Right renal pelvis (tissue), 4 donors: ENCODE data around the gene FKBP3. TPM values are rescaled to one million over a fixed set of nuclear protein-coding genes. Genes with fewer than 3 reads are reported as not detected.
"Not testable (repeated sequence)": the region's sequence is repeated elsewhere in the genome, so short reads cannot be mapped to it uniquely, and the experiment has no call there.

Source experiments
- DNase-seq, 4 donors: peaks; one replicate each; pipeline ENCODE4 v3.0.0-alpha.2; 2013; ENCODE audit warnings: low read depth in 4 of 4, low spot score in 3 of 4, missing footprints in 1 of 4
- polyA plus RNA-seq, 4 donors: library from polyadenylated mRNA; unstranded; fragments of 120-200 nt; gene quantifications; one replicate each; pipeline ENCODE4 v1.2.1, GENCODE V29; 2013; ENCODE audit not compliant: insufficient read length in 4 of 4

The FKBP3 gene
- polyA plus RNA-seq = 100 to 1,000 TPM; 121 to 141 (median 131) TPM

DNA sequence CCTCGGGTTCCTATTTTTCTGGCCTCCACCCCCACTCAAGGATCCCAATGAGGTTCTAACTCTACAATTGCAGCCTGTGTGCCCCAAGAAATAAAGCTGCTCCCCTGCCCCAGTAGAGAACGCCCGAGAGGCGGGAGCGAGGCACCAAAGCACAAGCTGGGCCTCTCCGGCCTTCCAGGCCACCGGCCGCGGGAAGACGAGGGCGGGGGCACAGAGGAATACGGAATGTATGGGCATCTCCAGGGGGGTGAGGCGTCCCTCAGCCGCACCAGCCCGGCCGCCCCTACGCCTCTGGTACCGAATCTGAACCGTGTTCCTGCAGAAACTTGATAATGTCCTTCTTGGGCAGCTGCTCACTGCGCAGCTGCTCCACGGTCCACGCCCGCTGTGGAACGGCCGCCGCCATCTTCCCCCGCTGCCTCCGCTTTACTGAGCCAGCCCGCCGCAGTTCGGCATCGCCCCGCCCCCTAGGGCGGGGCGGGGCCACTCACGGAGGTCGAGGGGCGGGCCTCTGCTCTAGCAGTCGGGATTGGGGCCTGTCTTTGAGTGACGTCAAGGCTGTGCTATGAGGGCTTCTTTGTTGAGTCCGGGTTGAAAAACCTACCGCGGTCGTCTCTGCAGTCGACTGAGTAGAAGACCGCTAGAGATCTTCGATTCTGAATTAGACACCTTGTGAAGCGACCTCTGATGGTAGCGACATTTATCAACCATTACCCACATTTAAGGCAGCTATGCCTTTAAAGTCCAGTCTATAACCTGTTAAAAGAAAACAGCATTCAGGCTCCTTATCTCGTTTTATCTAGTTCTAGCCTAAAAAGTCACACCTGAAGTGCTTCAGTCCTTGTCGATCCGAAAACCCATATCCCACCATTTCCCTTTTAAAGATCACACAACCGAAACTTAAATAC, at the start of gene FKBP3:
FKBP3 (minus strand) TSS at position 431 of the 908 bp plus-strand sequence; CDS start at position 406, 25 bp downstream.
- peak; percentile 91 to 97 (median 96) for DNase-seq

DNA sequence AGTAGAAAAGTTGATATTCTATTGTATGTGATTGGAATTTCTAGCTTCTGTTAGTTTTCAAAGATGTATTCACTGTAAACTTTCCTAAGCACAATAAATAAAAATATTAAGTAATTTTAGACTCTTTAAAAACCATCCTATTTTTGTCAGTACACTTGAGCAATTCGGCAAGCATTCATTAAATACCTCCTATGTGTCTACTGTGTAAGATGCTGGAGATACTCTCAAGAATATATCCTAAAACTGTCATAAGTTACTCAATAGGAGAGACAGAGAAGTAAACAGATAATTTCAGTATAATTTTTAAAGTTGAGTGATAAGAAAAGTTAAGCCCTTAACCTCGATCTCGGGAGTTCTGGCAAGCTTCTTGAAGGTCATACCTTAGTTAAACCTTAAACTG, 47.5 kb upstream of the FKBP3 start:
- no peak for DNase-seq

DNA sequence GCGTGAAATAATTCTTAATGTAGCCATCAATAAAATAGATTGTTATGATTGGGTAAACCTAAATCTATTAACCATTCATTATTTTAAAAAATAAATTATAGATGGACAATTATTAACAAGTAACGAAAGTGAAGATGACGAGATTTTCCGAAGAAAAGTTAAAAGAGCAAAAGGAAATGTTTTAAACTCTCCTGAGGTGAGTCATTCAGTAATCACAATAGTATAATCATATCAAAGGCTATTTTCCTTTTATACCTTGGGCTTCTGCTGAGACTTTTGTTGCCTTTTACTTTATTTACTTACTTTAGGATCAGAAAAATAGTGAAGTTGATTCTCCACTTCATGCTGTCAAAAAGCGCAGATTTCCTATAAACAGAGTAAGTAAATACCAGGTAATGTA, 47.0 kb upstream of the FKBP3 start:
- DNase-seq = no peak

DNA sequence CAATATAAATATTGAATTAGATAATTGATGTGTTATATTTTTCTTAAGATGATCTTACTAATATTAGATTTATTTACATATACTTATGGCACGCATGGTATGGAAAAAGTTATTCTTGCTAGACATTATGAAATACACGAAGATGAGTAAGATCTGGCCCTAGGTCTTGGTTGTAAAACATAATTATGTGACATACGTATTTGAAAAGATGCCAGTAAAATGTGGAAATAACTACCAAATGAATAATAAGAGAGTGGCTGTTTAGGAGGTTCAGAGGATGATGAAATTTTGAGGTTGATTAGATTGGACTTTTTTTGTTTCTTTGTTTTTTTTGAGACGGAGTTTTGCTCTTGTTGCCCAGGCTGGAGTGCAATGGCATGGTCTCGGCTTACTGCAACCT, 42.8 kb upstream of the FKBP3 start:
- DNase-seq = no peak

DNA sequence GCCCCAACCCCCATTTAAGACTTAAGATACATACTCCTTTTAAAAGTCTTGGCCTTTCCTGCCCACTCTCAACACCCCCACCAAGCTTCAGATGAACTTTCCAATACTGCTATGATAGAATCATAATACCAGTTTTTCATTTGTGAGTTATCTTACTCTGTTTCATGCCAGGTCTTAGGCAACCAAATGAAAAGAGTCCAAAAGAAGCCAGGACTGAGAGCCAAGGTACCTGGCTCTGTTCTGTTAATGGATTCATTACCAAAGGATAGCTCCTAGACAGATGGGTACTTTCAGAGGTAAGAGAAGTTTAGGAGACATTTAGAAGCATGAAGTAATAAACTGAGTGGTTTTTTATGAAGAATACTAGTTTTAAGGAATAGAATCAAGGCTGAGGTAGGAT, 35.6 kb upstream of the FKBP3 start:
- DNase-seq = no peak

DNA sequence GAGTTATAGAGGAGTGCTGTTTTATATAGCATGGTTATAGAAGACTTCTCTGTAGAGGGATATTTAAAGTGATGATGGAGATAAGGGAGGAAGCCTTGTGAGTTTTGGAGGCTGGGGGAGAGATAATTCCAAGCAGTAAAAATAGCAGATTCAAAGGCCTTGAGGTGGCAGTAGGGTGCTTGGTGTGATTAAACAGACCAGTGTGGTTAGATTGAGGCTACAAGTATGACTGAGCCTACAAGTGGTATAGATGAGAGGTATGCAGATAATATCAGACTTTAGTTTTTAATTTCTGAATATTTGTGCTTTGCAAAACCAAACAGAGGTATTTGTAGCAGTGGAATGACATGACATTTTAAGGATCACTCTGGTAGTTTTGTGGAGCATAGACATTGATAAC, 21.8 kb upstream of the FKBP3 start:
- DNase-seq = no peak

DNA sequence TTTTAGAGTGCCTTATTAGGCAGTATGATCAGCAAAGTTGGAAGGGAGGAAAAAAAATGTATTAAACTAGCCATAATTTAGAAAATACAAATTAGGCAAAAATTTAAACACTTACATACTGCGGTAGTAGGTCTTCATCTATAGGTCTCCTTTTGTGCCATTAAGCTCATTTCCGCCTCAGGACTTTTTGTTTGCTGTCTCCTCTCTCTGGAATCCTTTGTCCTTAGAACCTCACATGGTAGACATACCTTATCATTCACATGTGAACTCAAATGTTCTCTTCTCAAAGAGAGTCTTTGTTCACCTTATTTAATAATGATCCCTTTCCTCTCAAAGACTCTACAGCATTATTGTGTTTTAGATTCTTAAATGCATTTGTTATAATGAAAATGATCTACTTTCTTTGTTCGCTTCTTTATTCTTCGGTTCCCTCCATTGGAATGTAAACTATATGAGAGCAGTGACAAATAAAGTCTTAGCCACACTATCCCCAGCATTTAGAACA, 16.2 kb upstream of the FKBP3 start:
- no peak for DNase-seq

DNA sequence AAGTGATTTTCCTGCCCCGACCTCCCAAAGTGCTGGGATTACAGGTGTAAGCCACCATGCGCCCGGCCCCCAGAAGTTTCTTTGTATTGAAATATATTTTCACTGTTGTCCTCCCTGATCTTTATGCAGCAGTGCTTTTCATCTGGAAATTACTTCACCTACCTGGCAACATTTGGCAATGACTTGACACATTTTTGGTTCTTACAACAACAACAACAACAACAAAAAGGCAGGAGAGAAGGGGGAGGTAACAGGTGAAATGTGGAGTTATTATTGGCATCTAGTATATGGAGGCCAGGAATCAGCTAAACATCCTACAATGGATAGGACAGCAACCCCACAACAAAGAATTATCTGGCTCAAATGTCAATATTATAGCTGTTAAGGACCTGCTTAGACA, 15.3 kb upstream of the FKBP3 start:
- DNase-seq = no peak

DNA sequence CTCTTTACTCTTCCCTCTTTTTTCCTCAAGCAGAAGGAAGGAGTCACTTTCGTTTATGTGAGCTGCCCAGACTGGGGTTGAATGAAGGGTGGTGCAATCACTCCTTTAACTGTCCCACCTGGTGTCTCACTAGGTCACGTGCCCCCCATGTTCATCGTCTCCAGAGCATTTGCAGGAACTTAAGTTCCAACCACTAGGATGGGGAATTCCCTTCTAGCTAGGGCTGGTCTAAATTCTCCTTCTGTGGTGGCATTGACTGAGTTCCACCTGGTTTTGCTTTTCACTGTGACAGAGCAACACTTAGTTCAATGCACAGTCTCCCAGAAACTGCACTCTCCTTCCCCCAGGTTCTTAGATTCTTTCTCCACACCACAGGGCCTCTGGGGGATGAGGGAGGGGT, 10.9 kb upstream of the FKBP3 start:
- DNase-seq = no peak

DNA sequence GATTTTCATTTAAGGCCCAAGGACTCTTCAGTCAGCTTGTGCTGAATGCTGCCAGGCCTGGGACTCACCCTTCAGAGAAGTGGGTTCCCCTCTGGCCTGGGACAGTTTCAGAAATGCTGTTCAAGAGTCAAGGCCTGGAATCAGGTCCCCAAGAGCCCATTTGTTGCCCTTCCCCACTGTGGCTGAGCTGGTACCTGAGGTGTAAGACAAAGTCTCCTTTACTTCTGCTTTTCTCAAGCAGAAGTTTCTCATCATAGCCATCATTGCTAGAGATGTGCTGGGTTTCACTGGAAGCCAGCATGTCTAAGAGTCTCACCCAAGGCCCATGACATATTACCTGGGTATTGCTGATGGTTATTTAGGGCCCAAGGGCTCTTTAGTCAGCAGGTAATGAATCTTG, 10.4 kb upstream of the FKBP3 start:
- no peak for DNase-seq

DNA sequence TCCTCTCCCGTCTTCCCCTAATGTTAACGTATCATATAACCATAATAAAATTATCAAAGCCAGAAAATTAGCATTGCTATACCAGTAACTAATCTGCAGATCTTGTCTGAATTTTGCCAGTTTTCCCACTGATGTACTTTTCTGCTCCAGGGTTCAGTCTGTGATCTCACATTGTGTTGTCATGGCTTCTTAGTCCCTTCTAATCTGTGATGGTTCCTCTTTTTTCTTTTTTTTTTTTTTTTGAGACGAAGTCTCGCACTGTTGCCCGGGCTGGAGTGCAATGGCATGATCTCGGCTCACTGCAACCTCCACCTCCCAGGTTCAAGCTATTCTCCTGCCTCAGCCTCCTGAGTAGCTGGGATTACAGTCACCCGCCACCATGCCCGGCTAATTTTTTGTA, 7.8 kb upstream of the FKBP3 start:
- DNase-seq = not testable (repeated sequence)

DNA sequence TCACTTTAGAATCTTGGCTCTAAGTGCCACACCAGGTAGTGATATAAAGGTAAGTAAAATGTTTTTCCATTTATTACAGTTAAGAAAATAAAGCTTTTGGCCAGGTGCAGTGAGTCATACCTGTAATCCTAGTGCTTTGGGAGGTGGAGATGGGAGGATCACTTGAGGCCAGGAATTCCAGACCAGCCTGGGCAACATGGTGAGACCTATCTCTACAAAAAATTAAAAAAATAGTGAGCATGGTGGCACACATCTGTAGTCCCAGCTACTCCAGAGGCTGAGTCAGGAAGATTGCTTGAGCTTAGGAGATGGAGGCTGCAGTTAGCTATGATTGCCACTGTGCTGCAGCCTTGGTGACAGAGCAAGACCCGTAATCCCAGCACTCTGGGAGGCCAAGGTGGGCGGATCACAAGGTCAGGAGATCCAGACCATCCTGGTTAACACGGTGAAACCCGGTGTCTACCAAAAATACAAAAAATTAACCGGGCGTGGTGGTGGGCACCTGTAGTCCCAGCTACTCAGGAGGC, 6.4 kb upstream of the FKBP3 start:
- DNase-seq = no peak

DNA sequence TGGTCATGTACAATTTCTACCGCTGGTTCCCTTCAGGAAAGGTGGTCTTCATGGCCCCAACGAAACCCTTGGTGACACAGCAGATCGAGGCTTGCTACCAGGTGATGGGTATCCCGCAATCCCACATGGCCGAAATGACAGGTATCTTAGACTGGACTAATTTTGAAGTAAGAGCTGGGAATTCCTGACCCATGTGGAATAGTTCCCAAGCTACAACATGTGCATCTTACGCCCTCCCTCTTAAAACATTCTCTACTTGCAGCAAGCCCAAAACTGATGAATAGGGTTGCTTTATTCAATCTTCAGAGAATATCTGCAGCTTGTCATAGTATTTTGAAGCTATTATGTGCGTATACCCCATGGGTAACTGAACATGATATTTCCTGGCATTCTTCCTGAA, 2.1 kb upstream of the FKBP3 start:
- DNase-seq = no peak

DNA sequence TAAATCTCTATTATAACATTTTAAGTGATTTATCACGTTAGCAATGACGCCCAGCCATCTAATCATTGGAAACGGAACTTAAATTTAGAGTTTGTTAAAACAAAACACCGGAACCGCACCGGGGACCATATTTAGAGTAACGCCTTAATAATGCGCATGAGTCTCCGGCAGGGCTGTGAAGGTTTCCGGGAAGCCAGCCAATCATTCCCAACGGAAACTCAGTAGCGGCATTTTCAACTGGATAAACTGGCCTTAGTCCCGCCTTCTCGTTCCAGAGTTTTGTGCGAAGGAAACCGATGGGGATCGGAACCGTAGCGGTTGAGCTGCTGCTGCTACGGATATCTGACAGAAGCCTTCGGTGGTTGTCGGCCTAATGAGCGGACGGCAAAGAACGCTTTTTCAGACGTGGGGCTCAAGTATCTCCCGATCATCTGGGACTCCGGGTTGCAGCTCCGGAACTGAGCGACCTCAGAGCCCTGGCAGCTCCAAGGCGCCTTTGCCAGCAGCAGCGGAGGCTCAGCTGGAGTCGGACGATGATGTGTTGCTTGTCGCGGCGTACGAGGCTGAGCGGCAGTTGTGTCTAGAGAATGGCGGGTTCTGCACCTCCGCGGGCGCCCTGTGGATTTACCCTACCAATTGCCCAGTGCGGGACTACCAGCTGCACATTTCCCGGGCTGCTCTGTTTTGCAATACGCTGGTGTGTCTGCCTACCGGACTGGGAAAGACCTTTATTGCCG, 1.5 kb upstream of the FKBP3 start, which contains the start of gene FANCM:
FANCM (plus strand) TSS at position 272 of the 737 bp plus-strand sequence; CDS start at position 374, 102 bp downstream.
- peak; percentile 94 to 99 (median 98) for DNase-seq

DNA sequence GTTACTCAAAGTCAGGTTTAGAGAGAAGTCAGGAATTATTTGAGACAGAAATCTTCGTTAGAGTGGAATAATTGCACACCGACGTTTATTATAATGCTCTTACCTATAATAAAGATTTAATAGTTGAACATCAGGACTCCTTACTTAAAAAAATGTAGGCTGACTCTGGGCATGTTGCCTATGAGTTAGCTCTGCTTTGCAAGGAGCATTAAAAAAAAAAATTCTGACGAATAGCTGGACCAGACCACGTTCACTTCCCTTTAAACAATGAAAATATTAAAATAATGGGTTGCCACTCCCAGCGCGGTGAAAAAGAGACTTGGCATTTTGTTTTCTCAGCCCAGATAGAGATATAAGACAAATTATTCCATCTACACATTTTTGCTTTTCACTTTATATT, 875 bp upstream of the FKBP3 start:
- peak in 3 of 4 donors; percentile 0 to 19 (median 18) for DNase-seq

DNA sequence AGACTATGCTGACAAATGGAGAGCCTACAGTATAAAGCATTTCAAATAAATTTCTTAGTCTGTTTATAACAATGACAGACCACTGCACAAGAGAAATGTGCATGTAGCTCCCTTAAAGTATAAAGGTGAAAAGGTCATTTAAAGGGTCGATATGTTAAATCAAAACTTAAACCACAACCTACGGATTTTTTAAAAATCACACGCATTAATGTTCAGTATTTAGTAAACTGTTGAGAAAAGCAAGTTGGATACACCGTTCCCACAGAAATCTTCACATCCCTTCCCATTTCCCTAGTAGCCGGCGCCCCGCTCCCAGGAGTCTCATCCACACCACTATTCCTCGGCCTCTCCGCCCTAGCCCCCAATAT, 614 bp downstream of the FKBP3 start:
- DNase-seq = no peak

DNA sequence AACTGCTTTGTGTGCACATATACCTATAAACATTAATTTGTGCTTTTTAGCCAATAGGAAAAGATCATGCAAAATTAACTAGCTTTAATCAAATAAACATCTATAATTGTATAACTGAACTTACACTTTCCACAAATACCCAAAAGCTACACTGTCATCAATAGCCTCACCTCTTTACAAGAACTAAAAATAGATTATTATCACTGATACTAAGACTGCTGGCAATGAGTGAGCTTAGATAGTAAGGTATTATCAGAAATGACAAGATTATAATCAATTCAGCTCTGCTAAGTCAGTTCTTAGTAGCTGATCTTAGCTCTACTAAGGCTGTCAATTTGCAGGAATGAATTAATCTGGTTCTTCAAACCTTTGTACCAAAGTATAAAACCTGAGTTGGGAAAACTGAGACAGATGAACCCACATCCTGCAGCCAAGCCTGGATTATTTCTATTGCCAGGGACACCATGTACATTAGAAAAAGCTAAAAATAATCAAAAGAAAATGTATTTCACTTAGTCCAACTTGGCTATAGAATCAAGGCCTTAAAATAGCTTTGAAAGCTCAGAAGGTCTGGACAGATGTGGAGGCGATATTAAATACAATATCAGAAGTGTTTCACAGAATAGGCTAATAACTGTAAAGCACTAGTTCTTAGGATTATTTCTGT, 5.2 kb downstream of the FKBP3 start:
- no peak for DNase-seq

DNA sequence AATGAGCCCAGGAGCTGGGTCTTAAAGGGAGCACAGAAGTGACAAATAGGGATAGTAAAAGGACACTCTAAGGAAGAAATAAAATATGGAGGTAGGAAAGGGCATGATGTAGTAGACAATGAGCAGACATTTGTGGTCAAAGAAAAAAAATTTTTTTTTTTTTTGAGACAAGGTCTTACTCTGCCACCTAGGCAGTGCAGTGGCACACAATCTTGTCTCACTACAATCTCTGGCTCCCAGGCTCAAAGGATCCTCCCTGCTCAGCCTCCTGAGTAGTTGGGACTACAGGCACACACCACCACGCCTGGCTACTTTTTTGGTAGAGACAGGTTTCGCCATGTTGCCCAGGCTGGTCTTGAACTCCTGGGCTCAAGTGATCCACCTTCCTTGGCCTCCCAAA, 8.5 kb downstream of the FKBP3 start:
- DNase-seq = no peak

DNA sequence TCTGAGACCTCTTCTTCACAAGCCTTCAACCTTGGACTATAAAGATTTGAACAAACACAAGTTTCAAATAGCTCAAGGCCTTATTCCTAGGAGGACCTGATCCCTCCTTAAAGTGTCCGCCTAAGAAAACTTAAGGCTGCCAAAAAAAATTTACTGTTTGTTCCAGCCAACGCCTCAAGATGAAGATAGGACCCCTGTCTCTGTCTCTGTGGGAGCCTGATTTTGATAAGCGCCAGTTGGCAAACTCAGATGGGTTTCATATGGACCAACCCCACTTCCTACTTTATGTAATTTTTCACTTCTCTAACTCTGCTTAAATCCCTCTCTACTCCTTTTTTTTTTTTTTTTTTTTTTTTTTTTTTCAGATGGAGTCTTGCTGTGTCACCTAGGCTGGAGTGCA, 11.0 kb downstream of the FKBP3 start:
- no peak for DNase-seq

DNA sequence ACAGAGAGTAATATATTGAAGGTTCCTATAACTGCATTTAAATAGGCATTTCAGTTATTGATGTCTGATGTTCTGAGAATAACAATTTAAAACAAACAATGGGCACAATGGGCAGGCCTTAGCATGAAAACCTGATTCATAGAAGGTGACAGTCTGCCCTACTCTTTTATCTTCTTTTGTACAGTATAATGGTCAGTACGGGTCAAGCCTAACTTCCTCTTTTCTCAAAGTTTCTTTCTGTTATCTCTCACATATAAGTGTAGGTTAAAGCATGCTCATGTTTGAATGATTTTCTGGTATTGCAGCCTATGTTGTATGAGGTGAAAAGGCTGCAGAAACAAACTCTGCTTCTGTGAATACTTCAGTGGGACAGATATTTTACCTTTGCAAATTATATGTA, 14.2 kb downstream of the FKBP3 start:
- DNase-seq = no peak

DNA sequence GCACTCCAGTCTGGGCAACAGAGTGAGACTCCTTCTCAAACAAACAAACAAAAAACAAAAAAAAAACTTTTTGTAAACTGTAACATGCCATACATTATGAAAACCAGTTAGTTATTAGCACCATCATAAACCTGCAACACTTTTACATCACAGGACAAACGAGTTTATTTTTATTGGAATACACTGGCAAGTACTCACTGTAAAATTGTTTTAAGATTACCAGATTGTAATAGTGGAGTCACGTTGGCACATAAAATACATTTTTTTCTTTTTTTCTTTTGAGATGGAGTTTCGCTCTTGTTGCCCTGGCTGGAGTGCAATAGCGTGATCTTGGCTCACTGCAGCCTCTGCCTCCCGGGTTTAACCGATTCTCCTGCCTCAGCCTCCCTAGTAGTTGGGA, 15.7 kb downstream of the FKBP3 start:
- no peak for DNase-seq
